Smooth muscle cell (in vitro differentiated cells): ENCODE data around the gene NECTIN1. TPM values are rescaled to one million over a fixed set of nuclear protein-coding genes. Genes with fewer than 3 reads are reported as not detected.
A peak's percentile ranks its signal among the peaks of the same experiment; 100 is the strongest.

ENCODE experiments used
- DNase-seq: peaks from one replicate; lab custom pipeline; 2025; ENCODE audit not compliant: unreplicated experiment; lab: John Stamatoyannopoulos, UW
- H2AFZ ChIP-seq: fragments of 200-600 bp; sonication (generic); 2 replicates; pipeline ENCODE4 v1.6.0; 2016; ENCODE audit warnings: antibody characterized with exemption, low read depth, mild to moderate bottlenecking
- H3F3A ChIP-seq: fragments of 200-600 bp; sonication (generic); 2 replicates; pipeline ENCODE4 v1.6.0; 2017; ENCODE audit warnings: antibody characterized with exemption, low read depth
- H3K27ac ChIP-seq: fragments of 200-600 bp; sonication (generic); 2 replicates; pipeline ENCODE4 v1.5.1; 2016; ENCODE audit warnings: low read depth, mild to moderate bottlenecking
- H3K27me3 ChIP-seq: fragments of 200-600 bp; sonication (generic); 2 replicates; pipeline ENCODE4 v1.6.1; 2016; ENCODE audit warnings: low read depth, mild to moderate bottlenecking
- H3K36me3 ChIP-seq: fragments of 200-600 bp; sonication (generic); 2 replicates; pipeline ENCODE4 v1.5.1; 2016; ENCODE audit warnings: low read depth
- H3K4me1 ChIP-seq: fragments of 200-600 bp; sonication (generic); 2 replicates; pipeline ENCODE4 v1.5.1; 2016; ENCODE audit warnings: low read depth
- H3K4me2 ChIP-seq: fragments of 200-600 bp; sonication (generic); 2 replicates; pipeline ENCODE4 v1.6.0; 2016; ENCODE audit warnings: mild to moderate bottlenecking
- H3K4me3 ChIP-seq: fragments of 200-600 bp; sonication (generic); 2 replicates; pipeline ENCODE4 v1.5.1; 2016; ENCODE audit warnings: mild to moderate bottlenecking
- H3K79me2 ChIP-seq: fragments of 200-600 bp; sonication (generic); 2 replicates; pipeline ENCODE4 v1.6.0; 2016; ENCODE audit warnings: low read depth, mild to moderate bottlenecking
- H3K9ac ChIP-seq: fragments of 200-600 bp; sonication (generic); 2 replicates; pipeline ENCODE4 v1.6.0; 2016; ENCODE audit warnings: low read depth
- H3K9me3 ChIP-seq: fragments of 200-600 bp; sonication (generic); replicated peaks from 2 replicates; pipeline ENCODE4 v1.5.1; 2016; ENCODE audit warnings: low read depth
- H4K20me1 ChIP-seq: fragments of 200-600 bp; sonication (generic); 2 replicates; pipeline ENCODE4 v1.6.0; 2016; ENCODE audit warnings: low read depth
- CTCF ChIP-seq: fragments of 200-600 bp; sonication (generic); IDR thresholded peaks from 2 replicates; pipeline ENCODE4 v1.5.1; 2017; ENCODE audit warnings: borderline replicate concordance, mild to moderate bottlenecking, antibody characterized with exemption; ENCODE audit not compliant: insufficient read depth, poor library complexity, severe bottlenecking
- WGBS: methylation state at CpG from one replicate; pipeline ENCODE4 v1.1.7; 2016; ENCODE audit warnings: low lambda C conversion rate; 5-methylcytosine and 5-hydroxymethylcytosine counted together
- polyA plus RNA-seq: library from polyadenylated mRNA; unstranded; fragments of >200 nt; fragmentation: Nextera tagmentation; extraction: Ambion mirVana; gene quantifications from 2 replicates; pipeline ENCODE4 v1.2.1, GENCODE V29; 2016
- total RNA-seq: library from RNA; depleted of rRNA; stranded (reverse); fragments of >200 nt; gene quantifications from 2 replicates; pipeline ENCODE4 v1.2.3, GENCODE V29; 2014

Gene NECTIN1
- total and polyA plus RNA-seq, 2 experiments from 2014 or later: 4.9 to 10.1 TPM

- Histone ChIP-seq H3K4me2 (no peak overlapping the region), H3F3A (peaks cover 9% of the 10 kb centered on the region), H3K4me1 (peaks cover 20% of the 10 kb centered on the region), H3K27me3 (no peaks in the 10 kb centered on the region), H3K4me3 (no peak overlapping the region), H3K9ac (no peak overlapping the region), H2AFZ (no peak overlapping the region), H4K20me1 (no peaks in the 10 kb centered on the region), H3K9me3 (no peaks in the 10 kb centered on the region), H3K27ac (no peak overlapping the region), H3K36me3 (no peaks in the 10 kb centered on the region), H3K79me2 (no peaks in the 10 kb centered on the region)
- WGBS: 59% methylated on average over 8 of the region's 8 CpGs
- DNase-seq: no peak
- no peak for TF ChIP-seq CTCF
These were observed 110.6 kb downstream of the NECTIN1 start for GRCh38 chr11:119618208-119618909.

- peak overlapping the region; percentile 19 for H3K4me2 ChIP-seq
- TF ChIP-seq CTCF: no peak
- H3K79me2 ChIP-seq: no peaks in the 10 kb centered on the region
- no peak for DNase-seq
- no peaks in the 10 kb centered on the region for H3K27me3 ChIP-seq
- H3K9me3 ChIP-seq: no peaks in the 10 kb centered on the region
- no peak overlapping the region for H3K9ac ChIP-seq
- H2AFZ ChIP-seq: no peak overlapping the region
- H3K36me3 ChIP-seq: no peaks in the 10 kb centered on the region
- 59% methylated on average over 12 of the region's 13 CpGs for WGBS
- H4K20me1 ChIP-seq: no peaks in the 10 kb centered on the region
- H3F3A ChIP-seq: peaks cover 9% of the 10 kb centered on the region
- no peak overlapping the region for H3K4me3 ChIP-seq
- H3K27ac ChIP-seq: no peak overlapping the region
- H3K4me1 ChIP-seq: peaks cover 20% of the 10 kb centered on the region
These were observed 111.7 kb downstream of the NECTIN1 start for GRCh38 chr11:119617340-119617713.

- H4K20me1 ChIP-seq: no peaks in the 10 kb centered on the region
- H3K79me2 ChIP-seq: no peaks in the 10 kb centered on the region
- no peaks in the 10 kb centered on the region for H3K36me3 ChIP-seq
- peaks cover 20% of the 10 kb centered on the region for H3K4me1 ChIP-seq
- peak overlapping the region; percentile 19 for H3K4me2 ChIP-seq
- no peak overlapping the region for H2AFZ ChIP-seq
- peaks cover 9% of the 10 kb centered on the region for H3F3A ChIP-seq
- H3K9me3 ChIP-seq: no peaks in the 10 kb centered on the region
- H3K9ac ChIP-seq: no peak overlapping the region
- no peak overlapping the region for H3K27ac ChIP-seq
- no peak overlapping the region for H3K4me3 ChIP-seq
- no peak for DNase-seq
- no peak for TF ChIP-seq CTCF
- no peaks in the 10 kb centered on the region for H3K27me3 ChIP-seq
- 70% methylated on average over 9 of the region's 9 CpGs for WGBS
These were observed 112.2 kb downstream of the NECTIN1 start for GRCh38 chr11:119616586-119617339.
